ENCODE measurements around the gene LZTS2.

LZTS2 gene

GRCh38 chr10:101018600-101019439 is 19.2 kb downstream of the LZTS2 start:
- H3K9me3 ChIP-seq (replicated peaks in 1 of 11): no peaks in the 10 kb centered on the region
- no peaks in the 10 kb centered on the region; a peak in 1 of 22 replicates for H3K27me3 ChIP-seq
- H3K4me1 ChIP-seq: peaks cover 75 to 90% (median 85%) of the 10 kb centered on the region in 10 experiments
- no peaks in the 10 kb centered on the region for H3K36me3 ChIP-seq
- peak overlapping the region; percentile 59 to 95 (median 84) for H3K27ac ChIP-seq
- no peak for TF ChIP-seq Cebpa-rat (IDR thresholded peaks at IDR 0.05)
- H3K4me3 ChIP-seq: peak overlapping the region; percentile 22 to 62 (median 51); a peak in 19 of 20 replicates
- peak overlapping the region; percentile 62 to 86 (median 77) for H3K9ac ChIP-seq
- H4K20me1 ChIP-seq: peaks cover 0 to 10% (median 0%) of the 10 kb centered on the region in 11 experiments; a peak in 2 of 22 replicates
- H3K4me2 ChIP-seq: peak overlapping the region; percentile 83 to 98 (median 91)

- H3K4me3 ChIP-seq: peak overlapping the region; percentile 6 to 62 (median 51); a peak in 13 of 20 replicates
- H4K20me1 ChIP-seq: peaks cover 0 to 10% (median 0%) of the 10 kb centered on the region in 11 experiments; a peak in 2 of 22 replicates
- H3K4me2 ChIP-seq: peak overlapping the region; percentile 83 to 98 (median 91)
- peaks cover 71 to 84% (median 79%) of the 10 kb centered on the region in 10 experiments for H3K4me1 ChIP-seq
- no peaks in the 10 kb centered on the region for H3K9me3 ChIP-seq (replicated peaks in 1 of 11)
- no peaks in the 10 kb centered on the region; a peak in 1 of 22 replicates for H3K27me3 ChIP-seq
- TF ChIP-seq Cebpa-rat (IDR thresholded peaks at IDR 0.05): no peak
- H3K27ac ChIP-seq: peak overlapping the region in 10 of 11 experiments; percentile 73 to 95 (median 84); a peak in 18 of 22 replicates
- H3K9ac ChIP-seq: peak overlapping the region in 9 of 11 experiments; percentile 65 to 86 (median 77); a peak in 17 of 22 replicates
- H3K36me3 ChIP-seq: no peaks in the 10 kb centered on the region
Measured at GRCh38 chr10:101019440-101019703, 19.8 kb downstream of the LZTS2 start.

DNA sequence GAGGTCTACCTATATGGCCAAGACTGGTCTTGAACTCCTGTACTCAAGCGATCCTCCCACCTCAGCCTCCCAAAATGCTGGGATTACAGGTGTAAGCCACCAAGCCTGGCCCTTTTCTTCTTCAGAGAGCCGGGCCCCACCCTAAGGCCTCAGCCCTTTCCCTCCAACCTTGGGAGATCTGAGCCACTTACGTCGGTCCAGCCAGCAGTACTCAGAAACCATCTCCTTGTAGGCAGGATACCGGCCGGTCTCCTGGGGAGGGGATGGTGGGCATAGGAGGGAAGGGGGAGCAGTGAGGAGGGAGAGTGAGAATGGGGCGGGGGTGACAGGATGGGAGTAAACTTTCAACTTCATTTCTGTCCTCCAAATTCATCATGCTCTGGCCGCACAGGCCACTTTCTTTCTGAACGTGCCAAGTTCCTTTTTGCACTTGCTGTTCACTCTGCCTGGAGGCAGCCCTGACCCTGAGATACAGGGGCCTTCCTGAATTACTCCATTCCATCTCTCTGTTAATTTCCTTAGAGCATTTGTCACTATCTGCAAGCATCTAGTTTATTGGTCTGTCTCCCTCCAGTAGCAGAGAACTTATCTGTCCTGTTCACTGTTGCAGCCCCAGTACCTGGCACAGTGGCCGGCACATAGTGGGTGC is 20.9 kb downstream of the LZTS2 start:
- no peak for TF ChIP-seq Cebpa-rat (IDR thresholded peaks at IDR 0.05)
- H3K9me3 ChIP-seq (replicated peaks in 1 of 11): no peaks in the 10 kb centered on the region
- H3K4me1 ChIP-seq: peaks cover 59 to 74% (median 68%) of the 10 kb centered on the region in 10 experiments
- no peak overlapping the region for H3K27ac ChIP-seq
- H3K27me3 ChIP-seq: no peaks in the 10 kb centered on the region; a peak in 1 of 22 replicates
- peak overlapping the region; percentile 12 to 98 (median 91); a peak in 18 of 22 replicates for H3K4me2 ChIP-seq
- H3K36me3 ChIP-seq: no peaks in the 10 kb centered on the region
- 0 out of 22 replicates have a peak overlapping the region, but pooled peaks of 1 of the 11 experiments have one; percentile 9 for H3K9ac ChIP-seq
- H4K20me1 ChIP-seq: peaks cover 0 to 3% (median 0%) of the 10 kb centered on the region in 11 experiments; a peak in 2 of 22 replicates
- no peak overlapping the region for H3K4me3 ChIP-seq

DNA sequence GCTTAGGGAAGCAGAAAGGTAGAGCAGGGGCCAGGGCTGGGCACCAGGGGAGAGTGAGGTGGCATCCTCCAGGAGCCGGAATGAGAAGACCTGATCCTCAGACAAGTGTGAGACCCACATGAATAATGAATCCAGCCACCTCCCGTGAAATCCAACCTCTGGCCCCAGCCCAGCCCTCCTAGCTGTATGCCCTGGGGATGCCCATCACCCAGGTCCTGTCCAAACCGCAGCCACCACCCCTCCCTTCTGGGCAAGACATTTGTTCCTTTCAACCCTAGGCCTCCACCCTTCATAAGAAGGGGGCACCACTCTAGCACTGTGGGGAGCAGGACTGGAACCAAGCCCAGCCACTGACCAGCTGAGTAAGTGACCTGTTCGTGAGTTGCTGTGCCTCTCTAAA is 21.6 kb downstream of the LZTS2 start:
- Histone ChIP-seq H3K36me3 (no peaks in the 10 kb centered on the region), H3K27ac (no peak overlapping the region), H3K9me3 (replicated peaks in 1 of 11) (no peaks in the 10 kb centered on the region), H3K4me3 (no peak overlapping the region), H3K4me2 (peak overlapping the region; percentile 12 to 95 (median 53); a peak in 20 of 22 replicates), H3K9ac (0 out of 22 replicates have a peak overlapping the region, but pooled peaks of 1 of the 11 experiments have one; percentile 9), H3K27me3 (no peaks in the 10 kb centered on the region; a peak in 1 of 22 replicates), H3K4me1 (peaks cover 53 to 67% (median 62%) of the 10 kb centered on the region in 10 experiments), H4K20me1 (no peaks in the 10 kb centered on the region; a peak in 1 of 22 replicates)
- no peak for TF ChIP-seq Cebpa-rat (IDR thresholded peaks at IDR 0.05)

GRCh38 chr10:101021692-101022251 is 22.2 kb downstream of the LZTS2 start:
- peaks cover 52 to 66% (median 61%) of the 10 kb centered on the region in 10 experiments for H3K4me1 ChIP-seq
- no peaks in the 10 kb centered on the region for H3K9me3 ChIP-seq (replicated peaks in 1 of 11)
- H3K36me3 ChIP-seq: no peaks in the 10 kb centered on the region
- H3K27ac ChIP-seq: no peak overlapping the region
- TF ChIP-seq Cebpa-rat (IDR thresholded peaks at IDR 0.05): no peak
- peak overlapping the region in 9 of 11 experiments; percentile 12 to 91 (median 50); a peak in 17 of 22 replicates for H3K4me2 ChIP-seq
- H3K4me3 ChIP-seq: no peak overlapping the region
- H3K9ac ChIP-seq: no peak overlapping the region
- no peaks in the 10 kb centered on the region; a peak in 1 of 22 replicates for H4K20me1 ChIP-seq
- no peaks in the 10 kb centered on the region; a peak in 1 of 22 replicates for H3K27me3 ChIP-seq

DNA sequence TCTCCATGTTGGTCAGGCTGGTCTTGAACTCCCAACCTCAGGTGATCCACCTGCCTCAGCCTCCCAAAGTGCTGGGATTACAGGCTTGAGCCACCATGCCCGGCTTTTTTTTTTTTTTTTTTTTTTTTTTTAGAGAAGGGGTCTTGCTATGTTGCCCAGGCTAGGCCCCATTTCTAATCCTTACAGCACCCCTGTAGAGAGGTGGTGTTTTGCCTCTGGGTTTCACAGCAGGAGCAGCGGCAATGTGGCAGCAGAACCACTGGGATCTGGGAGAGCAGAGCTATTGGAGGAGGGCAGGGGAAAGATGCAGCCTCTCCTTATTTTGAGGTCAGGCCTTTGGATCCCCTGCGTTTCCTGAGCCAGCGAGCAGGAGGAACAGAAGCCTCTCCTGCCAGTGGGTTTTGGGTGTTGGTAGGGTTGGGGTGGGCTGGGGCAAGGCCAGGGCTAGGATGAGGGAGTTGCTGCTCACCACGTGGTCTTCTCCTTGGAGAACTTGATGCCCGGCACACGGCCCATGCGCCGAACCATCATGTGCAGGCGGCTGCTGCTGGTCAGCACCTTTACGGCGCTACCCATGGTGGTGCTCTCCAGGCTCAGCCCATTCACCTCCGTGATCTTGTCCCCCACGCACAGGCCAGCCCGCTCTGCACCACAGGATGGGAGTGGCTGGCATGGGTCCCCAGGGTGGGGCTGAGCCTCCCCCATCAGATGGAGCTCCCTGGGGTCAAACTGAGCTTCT is 23.5 kb downstream of the LZTS2 start:
- H3K4me2 ChIP-seq: peak overlapping the region in 1 of 11 experiments; percentile 12; a peak in 1 of 22 replicates
- no peaks in the 10 kb centered on the region for H3K36me3 ChIP-seq
- no peak overlapping the region for H3K9ac ChIP-seq
- no peak overlapping the region for H3K27ac ChIP-seq
- no peaks in the 10 kb centered on the region for H3K27me3 ChIP-seq
- no peak overlapping the region for H3K4me3 ChIP-seq
- H4K20me1 ChIP-seq: no peaks in the 10 kb centered on the region; a peak in 1 of 22 replicates
- no peaks in the 10 kb centered on the region for H3K9me3 ChIP-seq (replicated peaks in 1 of 11)
- H3K4me1 ChIP-seq: peaks cover 51 to 65% (median 61%) of the 10 kb centered on the region in 10 experiments
- no peak for TF ChIP-seq Cebpa-rat (IDR thresholded peaks at IDR 0.05)

GRCh38 chr10:101027106-101027720 is 27.6 kb downstream of the LZTS2 start:
- Histone ChIP-seq H3K9ac (peak overlapping the region in 5 of 11 experiments; percentile 5 to 41 (median 16); a peak in 1 of 22 replicates), H3K4me3 (no peak overlapping the region), H3K36me3 (no peaks in the 10 kb centered on the region), H4K20me1 (no peaks in the 10 kb centered on the region; a peak in 1 of 22 replicates), H3K4me1 (peaks cover 45 to 66% (median 60%) of the 10 kb centered on the region in 10 experiments), H3K9me3 (replicated peaks in 1 of 11) (no peaks in the 10 kb centered on the region), H3K27ac (peak overlapping the region in 4 of 11 experiments; percentile 20 to 77 (median 48); a peak in 4 of 22 replicates), H3K4me2 (peak overlapping the region; percentile 38 to 99 (median 97); a peak in 20 of 22 replicates), H3K27me3 (no peaks in the 10 kb centered on the region)
- no peak for TF ChIP-seq Cebpa-rat (IDR thresholded peaks at IDR 0.05)
